Ramos (cell line): ENCODE results near the gene OR10A5.
"Not testable (repeated sequence)": the region's sequence is repeated elsewhere in the genome, so short reads cannot be mapped to it uniquely, and the experiment has no call there.

Source experiments
- in situ Hi-C: fragments of 300-500 bp; cut with MboI; formaldehyde crosslinking; loops from one replicate; pipeline ENCODE4 v1.14.3; 2022; ENCODE audit warnings: low sequenced_read_pairs; ENCODE audit not compliant: unreplicated experiment

The OR10A5 gene

DNA sequence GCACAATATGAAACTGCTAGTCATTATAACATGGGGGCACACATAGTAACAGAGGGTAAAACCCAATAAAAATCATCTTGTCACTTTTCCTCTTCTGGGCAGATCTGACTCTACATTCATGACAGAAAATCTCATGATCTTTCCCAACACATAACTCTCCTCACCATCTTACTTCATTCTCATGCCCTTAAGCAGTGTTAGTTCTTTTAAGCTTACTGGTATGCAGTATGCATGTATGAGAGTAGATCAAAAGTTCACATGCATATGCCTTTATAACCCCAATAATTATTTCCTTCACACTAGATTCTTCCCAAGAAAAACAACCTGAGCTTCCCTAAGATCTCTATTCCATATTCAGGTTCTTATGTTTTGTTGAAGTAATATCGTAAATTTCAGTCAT, 25.8 kb downstream of the OR10A5 start:
- in situ Hi-C loops, result no loop called here

- in situ Hi-C loops, result no loop called here
These were observed 30.3 kb downstream of the OR10A5 start for GRCh38 chr11:6875761-6876160.

DNA sequence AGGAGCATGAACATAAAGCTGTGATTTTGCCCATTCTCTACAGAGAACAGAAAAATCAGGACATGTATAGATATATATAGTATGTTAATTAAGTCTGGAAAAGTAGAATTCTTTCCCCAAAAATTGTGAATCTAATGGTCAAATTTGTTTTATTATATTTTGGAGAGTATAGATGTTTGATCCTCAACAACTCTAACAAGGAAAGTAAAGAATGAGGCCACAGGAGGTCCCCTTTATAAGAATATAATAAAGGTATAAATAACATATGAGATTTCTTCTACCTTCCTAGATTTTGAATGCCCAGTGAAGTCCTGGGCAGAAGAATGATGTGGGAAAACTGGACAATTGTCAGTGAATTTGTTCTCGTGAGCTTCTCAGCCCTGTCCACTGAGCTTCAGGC, 30.8 kb downstream of the OR10A5 start, which contains the start of gene OR10A4:
Gene OR10A4, plus strand, starts transcription at position 301 of the 400 bp plus-strand sequence. Its CDS starts 23 bp downstream, at position 324.
- in situ Hi-C loops, result no loop called here

DNA sequence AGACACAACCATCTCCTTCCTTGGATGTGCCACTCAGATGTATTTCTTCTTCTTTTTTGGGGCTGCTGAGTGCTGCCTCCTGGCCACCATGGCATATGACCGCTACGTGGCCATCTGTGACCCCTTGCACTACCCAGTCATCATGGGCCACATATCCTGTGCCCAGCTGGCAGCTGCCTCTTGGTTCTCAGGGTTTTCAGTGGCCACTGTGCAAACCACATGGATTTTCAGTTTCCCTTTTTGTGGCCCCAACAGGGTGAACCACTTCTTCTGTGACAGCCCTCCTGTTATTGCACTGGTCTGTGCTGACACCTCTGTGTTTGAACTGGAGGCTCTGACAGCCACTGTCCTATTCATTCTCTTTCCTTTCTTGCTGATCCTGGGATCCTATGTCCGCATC, 31.4 kb downstream of the OR10A5 start:
- in situ Hi-C loops, result no loop called here

DNA sequence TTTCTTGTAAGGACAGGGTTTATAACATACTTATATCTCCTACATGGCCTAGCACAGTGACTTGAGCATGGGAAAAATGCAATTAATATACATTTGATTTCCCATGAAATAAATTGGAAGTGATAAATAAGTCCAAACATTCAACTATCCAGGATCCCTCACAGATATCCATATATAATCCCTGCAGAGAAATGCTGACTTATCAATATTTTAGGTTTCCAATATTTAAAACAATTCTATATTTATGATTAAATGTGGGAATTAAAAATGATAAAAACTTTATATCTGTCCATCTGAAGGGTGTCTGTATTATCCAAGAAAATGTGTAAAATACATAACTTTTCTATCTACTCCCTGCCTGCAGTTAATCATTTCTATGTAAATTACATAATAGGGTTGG, 37.3 kb downstream of the OR10A5 start:
- in situ Hi-C loops, result no loop called here

DNA sequence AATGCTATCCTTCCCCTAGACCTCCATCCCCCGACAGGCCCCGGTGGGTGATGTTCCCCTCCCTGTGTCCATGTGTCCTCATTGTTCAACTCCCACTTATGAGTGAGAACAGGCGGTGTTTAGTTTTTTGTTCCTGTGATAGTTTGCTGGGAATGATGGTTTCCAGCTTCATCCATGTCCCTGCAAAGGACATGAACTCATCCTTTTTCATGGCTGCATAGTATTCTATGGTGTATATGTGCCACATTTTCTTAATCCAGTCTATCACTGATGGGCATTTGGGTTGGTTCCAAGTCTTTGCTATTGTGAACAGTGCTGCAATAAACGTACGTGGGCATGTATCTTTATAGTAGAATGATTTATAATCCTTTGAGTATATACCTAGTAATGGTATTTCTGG, 42.2 kb downstream of the OR10A5 start:
- in situ Hi-C loops, result not testable (repeated sequence)

DNA sequence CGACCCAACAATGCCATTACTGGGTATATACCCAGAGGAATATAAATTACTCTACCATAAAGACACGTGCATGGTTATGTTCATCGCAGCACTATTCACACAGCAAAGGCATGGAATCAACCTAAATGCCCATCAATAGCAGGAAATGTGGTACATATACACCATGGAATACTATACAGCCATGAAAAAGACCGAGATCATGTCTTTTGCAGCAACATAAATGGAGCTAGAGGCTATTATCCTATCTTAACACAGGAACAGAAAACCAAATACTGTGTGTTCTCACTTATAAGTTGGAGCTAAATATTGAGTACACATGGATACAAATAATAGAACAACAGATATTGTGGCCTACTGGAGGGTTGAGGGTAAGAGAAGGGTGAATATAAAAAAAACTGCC, 43.3 kb downstream of the OR10A5 start:
- in situ Hi-C loops, result no loop called here

DNA sequence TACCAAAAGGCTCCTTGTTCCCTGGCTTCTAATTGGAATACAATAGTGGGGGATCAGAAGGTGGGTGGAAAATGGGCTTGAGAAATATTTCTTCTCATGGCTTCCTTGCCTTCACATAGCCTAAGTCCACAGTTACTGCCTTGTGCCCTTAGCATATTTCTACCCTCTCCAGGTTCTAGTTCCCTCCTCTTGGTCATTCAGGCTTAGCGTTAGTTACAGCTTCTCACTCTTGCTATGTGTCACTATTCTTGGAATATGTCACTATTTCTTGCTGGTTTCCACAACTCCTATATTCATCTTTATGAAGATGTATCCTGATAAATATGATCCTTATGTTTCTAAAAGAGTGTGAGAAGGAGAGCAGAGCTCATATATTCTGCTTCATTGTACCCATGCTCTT, 44.4 kb downstream of the OR10A5 start:
- in situ Hi-C loops, result no loop called here

GRCh38 chr11:6892400-6892799, 46.9 kb downstream of the OR10A5 start, which contains the start of gene OR2D2:
Gene OR2D2 (minus strand): TSS chr11:6892500. CDS start chr11:6892500, 0 bp downstream.
- in situ Hi-C loops, result no loop called here

- in situ Hi-C loops, result no loop called here
These were observed 48.6 kb downstream of the OR10A5 start for GRCh38 chr11:6894097-6894496.

- in situ Hi-C loops, result no loop called here
These were observed 49.5 kb downstream of the OR10A5 start for GRCh38 chr11:6895010-6895409.
